GM19099 (cell line): ENCODE results near the gene ARHGEF1.

ENCODE experiments used
- POLR2A ChIP-seq: IDR thresholded peaks from 3 replicates; pipeline ENCODE4 v1.6.1; 2011; ENCODE audit warnings: low read depth; ENCODE audit not compliant: insufficient read length; ENCODE audit errors: extremely low read depth

ARHGEF1 gene

DNA sequence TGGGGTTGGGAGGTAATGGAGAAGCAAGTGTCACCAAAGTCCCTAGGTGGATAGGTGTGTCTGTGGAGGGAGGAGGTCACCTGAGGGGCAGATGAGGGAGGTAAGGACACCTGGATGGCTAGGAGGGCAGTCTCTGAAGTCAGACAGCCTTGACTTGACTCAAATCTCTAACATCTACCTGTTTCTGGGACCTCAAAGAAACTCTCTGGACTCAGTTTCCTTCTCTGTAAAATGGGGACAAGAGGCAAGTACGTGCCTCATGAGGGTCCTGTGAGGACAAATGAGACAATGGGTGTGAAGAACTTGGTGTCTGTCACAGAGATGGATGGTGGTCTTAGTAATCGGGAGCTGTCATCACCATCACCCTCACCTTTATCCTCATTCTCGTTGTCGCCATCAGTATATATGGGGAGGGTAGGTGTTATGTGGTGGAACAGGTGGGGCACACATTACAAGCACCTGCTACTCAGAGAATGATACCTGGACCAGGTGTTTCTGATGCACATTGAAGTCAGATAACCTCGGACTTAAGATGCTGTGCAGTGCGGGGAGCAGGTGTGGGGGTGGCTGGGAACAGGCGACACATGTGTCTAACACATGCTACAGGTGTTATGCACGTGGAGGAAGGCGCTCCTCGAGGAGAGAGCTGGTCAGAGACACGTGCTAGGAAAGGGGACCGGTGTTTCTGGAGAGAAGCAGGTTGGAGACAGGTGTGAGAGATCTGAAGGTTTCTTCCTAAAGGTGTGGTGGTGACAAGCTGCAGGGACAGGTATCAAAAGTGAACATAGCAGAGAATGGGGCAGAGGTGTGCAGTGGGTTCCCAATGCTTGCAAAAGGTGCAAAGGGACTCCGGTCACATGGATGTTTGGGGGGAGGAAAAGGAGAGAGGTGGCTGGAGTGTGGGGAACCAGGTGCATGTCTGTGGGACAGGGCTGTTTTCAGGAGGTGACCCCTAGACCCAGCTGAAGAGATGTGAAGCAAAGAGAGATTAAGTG, 41.5 kb downstream of the ARHGEF1 start:
- no peak for TF ChIP-seq POLR2A

DNA sequence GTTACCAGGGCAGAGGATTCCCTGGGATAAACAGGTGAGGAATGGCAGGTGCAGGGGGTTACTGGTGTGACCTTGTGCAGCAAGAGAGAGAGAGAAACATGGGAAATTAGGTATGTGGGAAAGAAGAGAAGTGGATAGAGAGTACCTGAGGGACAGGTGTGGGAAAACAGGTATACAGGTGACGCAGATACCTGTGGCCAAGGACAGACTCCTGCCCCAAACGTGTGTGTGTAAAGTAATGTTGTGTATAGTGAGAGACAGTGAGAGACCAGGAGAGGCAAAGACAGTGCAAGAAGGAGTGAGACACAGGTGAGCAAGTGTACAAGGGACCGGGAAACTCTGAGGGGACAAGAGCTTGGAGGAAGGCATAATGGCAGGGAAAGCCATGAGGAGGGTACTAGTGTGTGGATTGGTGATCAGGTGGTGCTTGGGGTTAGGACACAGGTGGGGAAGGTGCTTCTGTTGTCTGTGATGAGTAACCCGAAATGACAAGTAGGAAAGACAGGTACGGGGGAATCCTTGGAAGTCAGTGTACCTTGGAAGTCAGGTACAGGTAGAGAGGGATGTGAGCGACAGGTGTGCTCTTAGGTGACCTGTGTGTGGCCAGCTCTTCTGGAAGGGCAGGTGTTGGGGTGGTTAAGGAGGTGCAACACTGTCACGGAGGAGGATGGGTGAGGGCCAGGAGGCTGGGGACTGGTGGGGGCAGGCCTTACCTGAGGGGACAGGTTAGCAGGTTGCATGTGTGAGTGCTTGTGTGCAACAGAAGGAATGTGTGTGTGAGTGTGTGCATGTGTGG, 42.4 kb downstream of the ARHGEF1 start:
- no peak for TF ChIP-seq POLR2A

DNA sequence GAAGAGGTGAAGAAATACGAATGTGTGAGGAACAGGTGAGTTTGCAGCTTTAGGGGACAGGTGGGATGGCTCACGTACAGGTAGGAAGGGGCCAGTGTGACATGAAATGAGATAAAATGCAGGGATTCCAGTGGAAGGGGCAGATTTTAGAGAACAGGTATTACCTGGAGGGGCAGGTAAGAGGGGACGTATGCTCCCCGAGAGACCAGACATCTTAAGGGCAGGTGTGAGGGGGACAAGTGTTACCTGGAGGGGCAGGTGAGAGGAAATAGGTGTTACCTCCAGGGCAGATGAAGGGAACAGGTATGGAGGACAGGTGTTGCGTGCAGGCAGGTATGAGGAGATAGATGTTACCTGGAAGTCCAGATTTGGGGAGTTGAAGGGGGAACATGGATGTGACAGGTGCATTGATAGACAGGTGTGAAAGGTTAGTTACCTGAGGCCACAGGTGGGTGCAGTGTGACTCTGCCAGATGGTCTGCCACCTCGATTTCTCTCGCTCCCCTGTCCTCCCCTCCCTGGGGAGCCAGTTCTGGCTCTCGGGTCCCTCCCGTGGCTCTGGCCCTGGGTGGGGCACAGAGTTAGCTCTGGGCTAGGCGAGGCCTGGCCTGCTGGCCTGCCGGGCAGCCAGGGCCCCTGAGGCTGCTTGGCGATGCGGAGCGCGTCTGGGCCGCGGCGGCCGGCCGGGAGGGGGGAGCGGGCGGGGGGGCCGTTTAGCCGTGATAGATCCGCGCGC, 43.2 kb downstream of the ARHGEF1 start:
- no peak for TF ChIP-seq POLR2A

DNA sequence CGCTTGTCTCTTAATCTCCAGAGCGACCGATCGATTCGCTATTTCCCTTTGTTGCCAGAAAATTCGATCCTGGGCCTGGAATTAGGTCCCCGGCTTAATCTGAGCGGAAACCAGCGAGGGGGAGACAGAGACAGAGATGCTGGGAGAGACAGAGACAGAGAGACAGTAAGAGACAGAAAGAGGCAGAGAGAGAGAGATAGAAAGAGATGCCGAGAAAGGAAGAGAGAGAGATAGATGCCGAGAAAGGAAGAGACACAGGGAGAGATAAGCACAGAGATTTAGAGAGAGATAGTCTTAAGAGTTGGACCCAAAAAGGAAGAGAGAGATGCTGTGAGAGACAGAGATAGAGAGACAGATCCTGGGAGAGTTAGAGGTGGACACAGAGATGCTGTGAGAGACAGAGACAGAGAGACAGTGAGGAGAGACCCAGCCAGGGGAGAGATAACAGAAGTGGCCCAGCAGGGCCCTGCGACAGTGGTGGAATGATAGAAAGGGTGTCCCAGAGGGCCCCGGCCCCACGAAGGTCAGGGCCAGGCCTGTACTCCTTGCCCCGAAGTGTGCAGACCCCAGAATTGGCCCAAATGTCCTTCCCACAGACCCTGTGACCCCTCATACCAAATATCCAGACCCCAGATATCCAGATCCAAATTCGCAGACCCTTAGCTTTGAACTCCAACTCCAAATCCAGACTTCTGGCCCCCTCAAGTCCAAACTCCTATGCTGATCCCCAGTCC, 43.9 kb downstream of the ARHGEF1 start:
- TF ChIP-seq POLR2A: no peak

DNA sequence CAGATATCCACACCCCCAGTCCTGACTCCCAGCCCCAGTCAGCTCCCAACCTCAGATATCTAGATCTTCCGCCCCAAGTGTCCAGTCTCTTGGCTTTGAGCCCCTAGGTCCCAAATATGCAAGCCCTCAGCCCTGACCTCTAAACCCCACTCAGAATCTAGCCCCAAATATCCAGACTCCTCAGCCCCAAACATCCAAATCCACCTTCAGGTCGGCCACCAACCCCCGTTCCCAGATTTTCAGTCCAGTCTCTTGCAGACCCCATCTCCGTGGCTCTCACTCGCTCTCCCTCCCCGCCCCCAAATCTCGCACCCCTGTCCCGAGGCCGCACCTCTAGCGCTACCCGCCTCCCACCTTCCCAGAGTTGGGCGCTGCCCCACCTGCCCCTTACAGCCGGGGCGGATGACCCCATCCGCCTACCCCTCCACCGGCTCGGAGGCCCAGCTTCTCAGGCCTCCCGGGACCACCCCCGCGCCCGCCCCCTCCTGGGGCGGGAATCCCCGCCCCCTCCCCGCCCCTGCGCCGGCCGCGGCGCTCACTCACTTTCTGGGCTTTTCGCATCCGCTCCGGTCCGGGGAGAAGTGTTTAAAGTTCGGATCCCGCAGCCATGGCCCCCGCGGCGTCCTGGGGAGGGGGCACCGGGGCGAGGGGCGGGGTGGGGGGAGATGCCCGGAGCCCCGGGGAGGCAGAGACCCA, 44.7 kb downstream of the ARHGEF1 start:
- no peak for TF ChIP-seq POLR2A

GRCh38 chr19:41928221-41928683, 45.3 kb downstream of the ARHGEF1 start, which contains the start of gene ERFL:
ERFL (minus strand) TSS chr19:41928449; CDS start chr19:41912919, 15,530 bp downstream.
- no peak for TF ChIP-seq POLR2A

DNA sequence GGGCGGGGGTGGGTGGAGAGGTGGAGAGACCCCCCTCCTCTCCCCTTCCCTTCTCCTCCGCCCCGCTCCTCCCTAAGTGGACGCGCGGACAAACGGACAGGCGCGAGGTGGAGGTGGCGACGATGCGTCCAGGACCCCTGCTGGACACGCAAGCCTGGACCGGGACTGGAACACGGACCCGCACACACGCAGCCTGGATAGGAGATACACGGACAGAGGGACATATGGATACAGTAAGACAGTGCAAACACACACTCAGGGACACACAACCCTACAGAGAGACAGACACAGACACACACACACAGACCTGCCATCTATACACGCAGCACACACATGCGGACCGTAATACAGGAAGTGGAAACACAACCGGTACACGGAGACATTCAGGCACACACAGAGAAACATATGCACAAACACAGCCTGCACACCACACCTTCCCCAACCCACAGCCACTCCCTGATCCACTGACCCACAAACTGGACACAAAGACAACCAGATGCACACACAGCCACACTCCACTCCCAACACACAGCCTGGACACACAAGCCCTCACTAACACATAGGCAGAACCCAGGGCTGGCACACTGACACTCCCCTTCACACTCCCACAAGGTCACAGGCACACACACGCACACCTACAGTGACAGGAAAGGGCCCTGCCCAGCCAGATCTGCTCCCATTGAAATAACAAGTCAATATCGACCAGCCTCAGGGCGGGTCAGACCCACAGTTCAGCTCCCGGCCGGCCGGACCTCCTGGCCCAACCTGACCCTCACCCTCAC, 46.0 kb downstream of the ARHGEF1 start:
- no peak for TF ChIP-seq POLR2A

GRCh38 chr19:41929536-41930071, 46.6 kb downstream of the ARHGEF1 start:
- TF ChIP-seq POLR2A: no peak

DNA sequence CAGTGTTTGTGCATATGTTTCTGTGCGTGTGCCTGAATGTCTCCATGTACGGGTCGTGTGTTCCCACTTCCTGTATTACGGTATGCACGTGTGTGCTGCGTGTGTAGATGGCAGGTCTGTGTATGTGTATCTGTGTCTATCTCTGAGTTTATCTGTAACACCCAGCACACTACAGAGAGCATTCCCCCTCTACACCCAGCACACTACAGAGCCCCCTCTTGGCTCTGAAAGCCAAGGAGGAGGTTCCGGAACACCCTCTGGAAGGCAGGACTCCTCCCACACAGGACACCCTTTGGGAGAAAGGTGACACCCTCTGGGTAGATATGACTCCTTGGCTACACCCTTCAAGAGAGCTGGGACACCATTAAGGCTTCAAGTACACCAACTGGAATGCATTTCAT, 47.3 kb downstream of the ARHGEF1 start:
- no peak for TF ChIP-seq POLR2A

DNA sequence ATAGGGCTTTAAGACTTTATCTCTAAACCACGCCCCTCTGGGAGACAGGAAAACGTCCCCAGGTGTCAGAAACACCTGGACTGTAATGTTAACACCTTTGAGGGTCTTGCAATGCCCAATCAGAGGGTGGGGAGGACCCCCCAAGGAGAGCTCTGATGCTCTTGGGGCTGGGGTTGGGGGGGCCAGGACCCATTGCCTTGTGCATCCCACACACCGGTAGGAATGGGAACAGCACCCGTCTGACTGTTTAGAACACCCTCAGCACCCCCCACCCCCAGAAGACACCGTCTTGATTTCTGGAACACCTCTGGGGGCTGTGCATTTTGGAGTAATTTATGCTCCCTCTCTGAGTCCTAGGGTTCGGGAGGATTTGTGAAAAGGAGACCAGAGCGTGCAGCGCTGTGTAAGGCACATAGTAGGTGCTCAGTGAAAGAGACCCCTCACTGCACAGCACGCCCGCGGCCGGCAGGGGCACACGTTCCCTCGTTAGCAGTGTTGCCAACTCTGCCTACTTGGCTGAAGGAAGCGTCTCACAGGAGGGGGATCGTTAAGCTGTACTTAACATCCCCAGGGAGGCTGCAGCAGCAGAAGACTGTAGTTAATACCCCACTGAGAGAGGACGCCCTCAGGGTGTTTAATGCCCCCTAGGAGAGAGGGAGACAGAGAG, 48.1 kb downstream of the ARHGEF1 start:
- TF ChIP-seq POLR2A: no peak

DNA sequence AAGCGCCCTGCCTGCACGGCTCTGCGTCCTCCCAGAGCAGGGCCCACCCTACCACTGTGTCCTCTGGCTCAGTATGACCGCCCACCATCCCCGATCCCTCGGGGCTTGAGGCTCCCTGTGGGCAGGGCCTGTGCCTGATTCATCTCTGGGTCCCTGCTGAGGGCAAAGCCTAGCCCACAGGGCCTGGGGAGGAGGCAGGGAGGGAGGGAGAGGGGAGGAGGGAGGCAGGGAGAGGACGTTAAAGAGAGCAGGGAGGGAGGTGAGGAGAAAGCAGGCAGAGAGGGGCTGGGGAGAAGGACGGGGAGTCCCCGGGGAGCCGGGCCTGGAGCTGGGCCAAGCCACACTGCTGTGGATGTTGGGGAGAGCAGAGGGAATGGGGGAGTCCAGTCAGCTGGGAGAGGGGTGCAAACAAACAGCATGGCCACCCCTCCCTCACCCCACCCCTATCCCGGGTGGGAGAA, 49.3 kb downstream of the ARHGEF1 start:
- TF ChIP-seq POLR2A: no peak
